ENCODE data around the gene ZNF266.
A peak's percentile ranks its signal among the peaks of the same experiment; 100 is the strongest.

ZNF266 gene

DNA sequence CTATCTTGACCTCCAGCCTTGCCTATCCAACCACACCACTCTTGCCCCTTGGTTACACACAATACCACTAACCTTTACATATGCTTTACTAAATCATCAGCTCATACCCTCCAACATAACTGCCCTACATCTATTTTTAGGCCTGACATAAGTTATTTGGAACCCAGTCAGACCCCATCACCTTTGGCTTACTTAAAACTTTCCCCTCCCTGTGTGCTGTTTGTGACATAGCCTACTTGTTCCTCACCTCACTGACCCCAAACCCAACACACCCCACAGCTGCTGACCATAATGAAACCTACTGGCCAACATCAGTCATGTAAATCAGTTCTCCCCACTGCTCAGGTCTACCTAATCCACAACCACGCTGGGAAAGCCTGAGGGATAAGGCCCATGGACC is 4.9 kb downstream of the ZNF266 start:
- H3K9me3 ChIP-seq (ENCODE audit: control insufficient read depth, low read length), result no peaks in the 10 kb centered on the region
- no peak overlapping the region for H3K27ac ChIP-seq (ENCODE audit: insufficient read depth, low read length, poor library complexity, severe bottlenecking)
- no peak for DNase-seq
- H3K36me3 ChIP-seq (ENCODE audit: control insufficient read depth, insufficient read depth, low read length), result peaks cover 60% of the 10 kb centered on the region
- H3K4me3 ChIP-seq (ENCODE audit: insufficient read depth, low read depth, low read length, poor library complexity, severe bottlenecking), result no peak overlapping the region
- no peaks in the 10 kb centered on the region for H3K4me1 ChIP-seq (ENCODE audit: control insufficient read depth, insufficient read depth, low read length, poor library complexity, severe bottlenecking)
- no peaks in the 10 kb centered on the region for H3K27me3 ChIP-seq (replicated peaks; ENCODE audit: control insufficient read depth, insufficient read depth, low read length, poor library complexity, severe bottlenecking)

DNA sequence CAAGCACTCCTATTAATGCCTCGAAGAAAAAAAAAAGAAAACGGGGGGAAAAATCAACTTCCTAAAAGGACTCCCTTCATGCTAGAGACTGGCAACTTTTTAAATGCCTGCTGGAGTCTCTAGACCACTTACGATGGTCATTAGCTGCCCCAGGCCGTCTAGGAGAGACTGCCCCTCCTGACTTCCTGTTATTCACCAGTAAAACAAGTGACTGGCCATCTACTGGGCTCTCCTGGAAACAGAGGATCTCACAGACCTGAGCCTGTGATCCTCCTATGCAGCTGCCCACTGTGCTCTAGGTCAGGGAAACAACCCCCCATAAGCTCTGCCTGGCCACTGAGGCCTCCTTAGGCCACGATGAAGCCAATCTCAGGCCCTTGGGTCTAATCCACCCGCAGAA is 7.4 kb downstream of the ZNF266 start:
- no peaks in the 10 kb centered on the region for H3K27me3 ChIP-seq (replicated peaks; ENCODE audit: control insufficient read depth, insufficient read depth, low read length, poor library complexity, severe bottlenecking)
- H3K4me3 ChIP-seq (ENCODE audit: insufficient read depth, low read depth, low read length, poor library complexity, severe bottlenecking), result no peak overlapping the region
- peaks cover 84% of the 10 kb centered on the region for H3K36me3 ChIP-seq (ENCODE audit: control insufficient read depth, insufficient read depth, low read length)
- H3K9me3 ChIP-seq (ENCODE audit: control insufficient read depth, low read length), result peaks cover 6% of the 10 kb centered on the region
- no peak for DNase-seq
- no peaks in the 10 kb centered on the region for H3K4me1 ChIP-seq (ENCODE audit: control insufficient read depth, insufficient read depth, low read length, poor library complexity, severe bottlenecking)
- H3K27ac ChIP-seq (ENCODE audit: insufficient read depth, low read length, poor library complexity, severe bottlenecking), result no peak overlapping the region

- H3K27me3 ChIP-seq (replicated peaks; ENCODE audit: control insufficient read depth, insufficient read depth, low read length, poor library complexity, severe bottlenecking), result no peaks in the 10 kb centered on the region
- H3K36me3 ChIP-seq (ENCODE audit: control insufficient read depth, insufficient read depth, low read length), result peaks cover 60% of the 10 kb centered on the region
- H3K9me3 ChIP-seq (ENCODE audit: control insufficient read depth, low read length), result peaks cover 70% of the 10 kb centered on the region
- H3K4me3 ChIP-seq (ENCODE audit: insufficient read depth, low read depth, low read length, poor library complexity, severe bottlenecking), result peak overlapping the region; percentile 14
- no peaks in the 10 kb centered on the region for H3K4me1 ChIP-seq (ENCODE audit: control insufficient read depth, insufficient read depth, low read length, poor library complexity, severe bottlenecking)
- no peak for DNase-seq
- no peak overlapping the region for H3K27ac ChIP-seq (ENCODE audit: insufficient read depth, low read length, poor library complexity, severe bottlenecking)
These were observed 22.0 kb downstream of the ZNF266 start for GRCh38 chr19:9413240-9413954.

DNA sequence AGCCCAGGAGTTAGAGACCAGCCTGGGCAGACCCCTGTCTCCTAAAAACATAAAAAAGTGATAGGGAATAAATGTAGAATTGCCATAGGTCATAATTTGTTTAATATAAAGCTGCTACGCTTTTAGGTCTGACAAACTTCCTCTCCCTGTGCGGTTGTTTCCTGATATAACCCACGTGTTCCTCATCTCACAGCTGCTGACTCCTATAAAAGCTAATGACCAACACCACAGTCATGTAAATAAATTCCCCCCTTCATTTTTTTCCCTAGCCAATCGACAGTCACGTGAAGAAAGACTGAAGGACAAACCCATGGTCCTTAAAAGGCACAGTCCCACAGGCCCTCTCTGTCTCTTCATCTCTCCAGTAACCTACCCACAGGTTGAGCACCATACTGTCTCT is 27.5 kb downstream of the ZNF266 start:
- no peak for DNase-seq
- H3K36me3 ChIP-seq (ENCODE audit: control insufficient read depth, insufficient read depth, low read length), result peaks cover 9% of the 10 kb centered on the region
- peaks cover 55% of the 10 kb centered on the region for H3K9me3 ChIP-seq (ENCODE audit: control insufficient read depth, low read length)
- no peak overlapping the region for H3K4me3 ChIP-seq (ENCODE audit: insufficient read depth, low read depth, low read length, poor library complexity, severe bottlenecking)
- H3K4me1 ChIP-seq (ENCODE audit: control insufficient read depth, insufficient read depth, low read length, poor library complexity, severe bottlenecking), result peaks cover 6% of the 10 kb centered on the region
- H3K27ac ChIP-seq (ENCODE audit: insufficient read depth, low read length, poor library complexity, severe bottlenecking), result no peak overlapping the region
- no peaks in the 10 kb centered on the region for H3K27me3 ChIP-seq (replicated peaks; ENCODE audit: control insufficient read depth, insufficient read depth, low read length, poor library complexity, severe bottlenecking)

DNA sequence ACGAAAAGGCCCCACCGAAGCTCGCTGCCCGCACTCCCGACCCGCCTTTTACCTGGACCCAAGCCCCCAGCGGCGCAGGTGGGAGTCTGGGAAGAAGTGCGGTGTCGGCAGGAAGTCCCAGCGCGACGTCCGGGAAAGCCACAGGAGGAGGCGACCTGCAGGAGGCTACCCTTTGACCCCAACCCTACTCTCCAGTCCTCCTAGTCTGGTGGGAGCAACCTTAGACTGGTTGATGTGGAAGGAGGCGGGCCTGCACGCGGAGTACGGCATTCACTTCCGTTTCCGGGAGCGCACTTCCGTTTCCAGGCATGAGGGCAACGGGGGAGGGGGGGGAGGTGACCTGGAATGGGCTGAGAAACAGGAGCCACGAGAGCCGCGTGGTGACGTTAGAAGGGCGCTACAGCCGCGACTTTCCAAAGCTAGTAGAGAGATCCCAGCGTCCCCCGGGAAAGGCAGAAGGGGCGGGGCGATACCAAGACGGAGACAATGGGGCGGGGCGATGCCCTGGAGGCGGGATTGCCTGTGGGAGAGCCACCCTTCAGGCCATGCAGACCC is 28.5 kb downstream of the ZNF266 start:
- peak overlapping the region; percentile 56 for H3K4me3 ChIP-seq (ENCODE audit: insufficient read depth, low read depth, low read length, poor library complexity, severe bottlenecking)
- no peak overlapping the region for H3K27ac ChIP-seq (ENCODE audit: insufficient read depth, low read length, poor library complexity, severe bottlenecking)
- H3K4me1 ChIP-seq (ENCODE audit: control insufficient read depth, insufficient read depth, low read length, poor library complexity, severe bottlenecking), result peaks cover 6% of the 10 kb centered on the region
- DNase-seq, result peak in 1 of 3 donors; percentile 32
- peaks cover 45% of the 10 kb centered on the region for H3K9me3 ChIP-seq (ENCODE audit: control insufficient read depth, low read length)
- peaks cover 5% of the 10 kb centered on the region for H3K36me3 ChIP-seq (ENCODE audit: control insufficient read depth, insufficient read depth, low read length)
- no peaks in the 10 kb centered on the region for H3K27me3 ChIP-seq (replicated peaks; ENCODE audit: control insufficient read depth, insufficient read depth, low read length, poor library complexity, severe bottlenecking)

DNA sequence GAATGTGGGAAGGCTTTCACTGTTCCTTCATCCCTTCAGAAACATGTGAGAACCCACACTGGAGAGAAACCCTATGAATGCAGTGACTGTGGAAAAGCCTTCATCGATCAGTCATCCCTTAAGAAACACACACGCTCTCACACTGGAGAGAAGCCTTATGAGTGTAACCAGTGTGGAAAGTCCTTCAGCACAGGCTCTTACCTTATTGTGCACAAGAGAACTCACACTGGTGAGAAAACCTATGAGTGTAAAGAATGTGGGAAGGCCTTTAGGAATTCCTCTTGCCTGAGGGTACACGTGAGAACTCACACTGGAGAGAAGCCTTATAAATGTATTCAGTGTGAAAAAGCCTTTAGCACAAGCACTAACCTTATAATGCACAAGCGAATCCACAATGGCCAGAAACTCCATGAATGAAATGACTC is 54.0 kb downstream of the ZNF266 start:
- Histone ChIP-seq H3K36me3 (ENCODE audit: control insufficient read depth, insufficient read depth, low read length) (peaks cover 35% of the 10 kb centered on the region), H3K27ac (ENCODE audit: insufficient read depth, low read length, poor library complexity, severe bottlenecking) (no peak overlapping the region), H3K27me3 (replicated peaks; ENCODE audit: control insufficient read depth, insufficient read depth, low read length, poor library complexity, severe bottlenecking) (no peaks in the 10 kb centered on the region), H3K9me3 (ENCODE audit: control insufficient read depth, low read length) (peaks cover 61% of the 10 kb centered on the region), H3K4me3 (ENCODE audit: insufficient read depth, low read depth, low read length, poor library complexity, severe bottlenecking) (no peak overlapping the region), H3K4me1 (ENCODE audit: control insufficient read depth, insufficient read depth, low read length, poor library complexity, severe bottlenecking) (no peaks in the 10 kb centered on the region)
- DNase-seq, result no peak

- Histone ChIP-seq H3K27ac (ENCODE audit: insufficient read depth, low read length, poor library complexity, severe bottlenecking) (no peak overlapping the region), H3K4me3 (ENCODE audit: insufficient read depth, low read depth, low read length, poor library complexity, severe bottlenecking) (no peak overlapping the region), H3K27me3 (replicated peaks; ENCODE audit: control insufficient read depth, insufficient read depth, low read length, poor library complexity, severe bottlenecking) (no peaks in the 10 kb centered on the region), H3K4me1 (ENCODE audit: control insufficient read depth, insufficient read depth, low read length, poor library complexity, severe bottlenecking) (no peaks in the 10 kb centered on the region), H3K9me3 (ENCODE audit: control insufficient read depth, low read length) (peaks cover 17% of the 10 kb centered on the region), H3K36me3 (ENCODE audit: control insufficient read depth, insufficient read depth, low read length) (no peaks in the 10 kb centered on the region)
- DNase-seq, result no peak
These were observed 64.4 kb downstream of the ZNF266 start for GRCh38 chr19:9370738-9371619.

DNA sequence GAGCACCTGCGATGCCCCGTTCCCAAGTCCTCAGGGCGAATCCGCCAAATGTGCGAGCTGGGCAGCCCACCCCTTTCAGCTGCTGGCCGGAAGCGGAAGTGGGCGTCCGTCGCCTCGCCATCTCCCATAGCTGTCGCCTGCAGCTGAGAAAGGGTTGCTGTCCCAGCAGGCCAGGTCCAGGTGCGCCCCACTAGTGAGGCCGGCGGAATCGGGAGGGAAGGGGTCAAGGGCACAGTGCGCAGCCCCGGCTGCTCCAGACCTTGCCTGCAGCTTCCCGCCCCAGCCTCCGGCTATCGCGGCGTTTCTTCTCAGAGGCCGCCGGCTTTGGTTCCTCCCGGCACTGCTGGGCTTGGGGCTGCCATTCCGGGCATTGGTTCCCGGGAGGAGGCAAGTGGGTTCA is 72.5 kb downstream of the ZNF266 start, which contains the start of gene ZNF177:
TSS of gene ZNF177 (plus strand) at position 109 of the 400 bp plus-strand sequence. CDS start 15,299 bp downstream, outside the sequence.
- peaks cover 25% of the 10 kb centered on the region for H3K9me3 ChIP-seq (ENCODE audit: control insufficient read depth, low read length)
- no peak for DNase-seq

More for the DNA sequence above, 72.5 kb downstream of the ZNF266 start, which contains the start of gene ZNF177:
- H3K4me3 ChIP-seq (ENCODE audit: insufficient read depth, low read depth, low read length, poor library complexity, severe bottlenecking), result no peak within 1 kb of the TSS
- H3K27me3 ChIP-seq (replicated peaks; ENCODE audit: control insufficient read depth, insufficient read depth, low read length, poor library complexity, severe bottlenecking), result no peaks in the 10 kb centered on the region
- H3K4me1 ChIP-seq (ENCODE audit: control insufficient read depth, insufficient read depth, low read length, poor library complexity, severe bottlenecking), result no peaks in the 10 kb centered on the region
- H3K27ac ChIP-seq (ENCODE audit: insufficient read depth, low read length, poor library complexity, severe bottlenecking), result no peak within 1 kb of the TSS
- H3K36me3 ChIP-seq (ENCODE audit: control insufficient read depth, insufficient read depth, low read length), result no peaks in the 10 kb centered on the region
